IPS DF 4.7 (cell line): ENCODE measurements around the gene KLC1.

Experiments
- DNase-seq: peaks from one replicate; pipeline ENCODE4 v3.0.0-alpha.2; 2013; ENCODE audit warnings: low spot score; ENCODE audit errors: extremely low read depth

Gene KLC1

GRCh38 chr14:103733651-103734050, 104.6 kb downstream of the KLC1 start:
- no peak for DNase-seq

- no peak for DNase-seq
Observed at GRCh38 chr14:103734081-103734888, 105.3 kb downstream of the KLC1 start.

GRCh38 chr14:103735022-103735421, 106.0 kb downstream of the KLC1 start:
- no peak for DNase-seq

GRCh38 chr14:103735439-103735814, 106.4 kb downstream of the KLC1 start:
- no peak for DNase-seq

GRCh38 chr14:103735815-103736545, 107.0 kb downstream of the KLC1 start:
- DNase-seq, result no peak

GRCh38 chr14:103736546-103737431, 107.8 kb downstream of the KLC1 start:
- no peak for DNase-seq

- no peak for DNase-seq
Observed at GRCh38 chr14:103737432-103738045, 108.5 kb downstream of the KLC1 start.

GRCh38 chr14:103738166-103738565, 109.2 kb downstream of the KLC1 start:
- no peak for DNase-seq

- DNase-seq, result no peak
Observed at GRCh38 chr14:103738701-103739451, 109.9 kb downstream of the KLC1 start.

GRCh38 chr14:103739466-103739792, 110.4 kb downstream of the KLC1 start:
- no peak for DNase-seq

GRCh38 chr14:103739793-103740501, 110.9 kb downstream of the KLC1 start:
- DNase-seq, result no peak

GRCh38 chr14:103740991-103741689, 112.1 kb downstream of the KLC1 start:
- no peak for DNase-seq

GRCh38 chr14:103741876-103742275, 112.9 kb downstream of the KLC1 start:
- DNase-seq, result no peak

- no peak for DNase-seq
Observed at GRCh38 chr14:103742499-103743255, 113.7 kb downstream of the KLC1 start.

- no peak for DNase-seq
Observed at GRCh38 chr14:103743691-103744090, 114.7 kb downstream of the KLC1 start.

- DNase-seq, result no peak
Observed at GRCh38 chr14:103744621-103745395, 115.8 kb downstream of the KLC1 start.

- DNase-seq, result no peak
Observed at GRCh38 chr14:103745424-103745823, 116.4 kb downstream of the KLC1 start.

- DNase-seq, result no peak
Observed at GRCh38 chr14:103746701-103747100, 117.7 kb downstream of the KLC1 start.
